HepG2 (cell line): ENCODE measurements around the gene LSMEM2.

Experiments used
- ARID2 ChIP-seq: sonication (generic); formaldehyde crosslinking; IDR thresholded peaks from 2 replicates; pipeline ENCODE4 v1.8.1; 2022; ENCODE audit warnings: mild to moderate bottlenecking, missing genetic modification reagents, borderline replicate concordance
- CTCF ChIP-seq: sonication (generic); formaldehyde crosslinking; IDR thresholded peaks from 2 replicates; pipeline ENCODE4 v1.5.0; 2020; ENCODE audit warnings: mild to moderate bottlenecking, missing genetic modification reagents, moderate library complexity
- ERF ChIP-seq: IDR thresholded peaks from 2 replicates; pipeline ENCODE4 v1.6.1; 2018; ENCODE audit warnings: missing biosample characterization, missing genetic modification reagents
- MYPOP ChIP-seq: sonication (generic); formaldehyde crosslinking; IDR thresholded peaks from 2 replicates; pipeline ENCODE4 v1.8.1; 2023; ENCODE audit warnings: mild to moderate bottlenecking, moderate library complexity, missing genetic modification reagents
- RXRA ChIP-seq: sonication (generic); formaldehyde crosslinking; IDR thresholded peaks from 2 replicates; pipeline ENCODE4 v1.5.1; 2020; ENCODE audit warnings: missing genetic modification reagents
- SIN3A ChIP-seq: IDR thresholded peaks from 2 replicates; pipeline ENCODE4 v1.6.1; 2011; ENCODE audit warnings: low read depth, mild to moderate bottlenecking, control low read depth, low read length, borderline replicate concordance
- STAT6 ChIP-seq: sonication (generic); formaldehyde crosslinking; IDR thresholded peaks from 2 replicates; pipeline ENCODE4 v1.4.0; 2020; ENCODE audit warnings: missing genetic modification reagents, mild to moderate bottlenecking, borderline replicate concordance
- TBX2 ChIP-seq: sonication (generic); formaldehyde crosslinking; IDR thresholded peaks from 2 replicates; pipeline ENCODE4 v1.5.0; 2020; ENCODE audit warnings: missing genetic modification reagents, mild to moderate bottlenecking, borderline replicate concordance
- TCF7L2 ChIP-seq: IDR thresholded peaks from 2 replicates; pipeline ENCODE4 v1.6.1; 2011; ENCODE audit warnings: mild to moderate bottlenecking, low read depth, low read length, moderate library complexity
- YEATS4 ChIP-seq: sonication (generic); formaldehyde crosslinking; IDR thresholded peaks from 2 replicates; pipeline ENCODE4 v1.4.0; 2020; ENCODE audit warnings: missing genetic modification reagents, borderline replicate concordance
- ZBTB39 ChIP-seq: sonication (generic); formaldehyde crosslinking; IDR thresholded peaks from 2 replicates; pipeline ENCODE4 v1.5.0; 2020; ENCODE audit warnings: missing genetic modification reagents
- ZKSCAN1 ChIP-seq: fragments of 150-350 bp; IDR thresholded peaks from 2 replicates; pipeline ENCODE4 v1.6.1; 2014; ENCODE audit warnings: low read length
- ZNF704 ChIP-seq: sonication (generic); formaldehyde crosslinking; IDR thresholded peaks from 2 replicates; pipeline ENCODE4 v1.8.1; 2023; ENCODE audit warnings: mild to moderate bottlenecking, inconsistent platforms, moderate library complexity, missing genetic modification reagents, borderline replicate concordance
- ZNF746 ChIP-seq: sonication (generic); formaldehyde crosslinking; IDR thresholded peaks from 2 replicates; pipeline ENCODE4 v1.8.0; 2022; ENCODE audit warnings: mild to moderate bottlenecking, missing genetic modification reagents

- no peak for TF ChIP-seq SIN3A
- TF ChIP-seq YEATS4 (CRISPR knock-in tag), result no peak
- TF ChIP-seq ZKSCAN1, result no peak
- no peak for TF ChIP-seq STAT6 (CRISPR knock-in tag)
- TF ChIP-seq ARID2 (CRISPR knock-in tag), result no peak
- TF ChIP-seq CTCF, result peak; percentile 99
- TF ChIP-seq ZNF746 (CRISPR knock-in tag), result peak; percentile 36; the same call in 1 of the 2 replicates
- TF ChIP-seq TBX2 (CRISPR knock-in tag), result peak; percentile 61; the same call in 1 of the 2 replicates
- TF ChIP-seq ERF, result peak; percentile 76; the same call in 1 of the 2 replicates
- TF ChIP-seq MYPOP (CRISPR knock-in tag), result no peak
- 0 out of 2 replicates have a peak, but pooled peaks have one; percentile 33 for TF ChIP-seq ZBTB39
- TF ChIP-seq RXRA (CRISPR knock-in tag), result peak; percentile 78
- no peak for TF ChIP-seq TCF7L2
- no peak for TF ChIP-seq ZNF704 (CRISPR knock-in tag)
Measured at GRCh38 chr3:50272911-50273688, 5.8 kb upstream of the LSMEM2 start.
